ENCODE results near the gene GAMT. TPM values are rescaled to one million over a fixed set of nuclear protein-coding genes. Genes with fewer than 3 reads are reported as not detected.
A peak's percentile ranks its signal among the peaks of the same experiment; 100 is the strongest.

The GAMT gene
- total RNA-seq, 2 donors from 2014 or later, result 2.3 to 2.5 TPM

GRCh38 chr19:1361601-1362386, 39.5 kb downstream of the GAMT start:
- DNase-seq, result no peak
- intact Hi-C loops (cut with DNase I, micrococcal nuclease), result no loop called here
- ATAC-seq, result no peak

- ATAC-seq, result no peak
- peak in 1 of 2 donors; percentile 38 for DNase-seq
- intact Hi-C loops (cut with DNase I, micrococcal nuclease), result no loop called here
These were observed 40.4 kb downstream of the GAMT start for GRCh38 chr19:1360818-1361461.

- intact Hi-C loops (cut with DNase I, micrococcal nuclease), result no loop called here
- DNase-seq (no peak), ATAC-seq (no peak)
These were observed 41.1 kb downstream of the GAMT start for GRCh38 chr19:1360126-1360817.

- intact Hi-C loops (cut with DNase I, micrococcal nuclease), result no loop called here
- DNase-seq, result no peak
- ATAC-seq, result no peak
These were observed 43.7 kb downstream of the GAMT start for GRCh38 chr19:1357531-1358109.

GRCh38 chr19:1356508-1356865, 44.9 kb downstream of the GAMT start:
- DNase-seq, result peak; percentile 33 to 45
- intact Hi-C loops (cut with DNase I, micrococcal nuclease), result no loop called here

GRCh38 chr19:1355568-1356507, 45.5 kb downstream of the GAMT start:
- intact Hi-C loops (cut with DNase I, micrococcal nuclease), result no loop called here
- ATAC-seq, result peak; percentile 47
- DNase-seq, result peak in 1 of 2 donors; percentile 41

More at GRCh38 chr19:1356508-1356865, 44.9 kb downstream of the GAMT start:
- ATAC-seq, result peak; percentile 21

- intact Hi-C loops (cut with DNase I, micrococcal nuclease), result no loop called here
- ATAC-seq (peak; percentile 16), DNase-seq (no peak)
These were observed 46.3 kb downstream of the GAMT start for GRCh38 chr19:1354970-1355567.

GRCh38 chr19:1353144-1353543, 48.2 kb downstream of the GAMT start:
- intact Hi-C loops (cut with DNase I, micrococcal nuclease), result no loop called here
- no peak for DNase-seq
- ATAC-seq, result no peak

GRCh38 chr19:1351381-1351851, 49.9 kb downstream of the GAMT start:
- ATAC-seq (no peak), DNase-seq (no peak)
- intact Hi-C loops (cut with DNase I, micrococcal nuclease), result no loop called here

- ATAC-seq, result no peak
- DNase-seq, result no peak
- intact Hi-C loops (cut with DNase I, micrococcal nuclease), result no loop called here
These were observed 50.5 kb downstream of the GAMT start for GRCh38 chr19:1350867-1351266.

- ATAC-seq (no peak), DNase-seq (no peak)
- intact Hi-C loops (cut with DNase I, micrococcal nuclease), result no loop called here
These were observed 52.1 kb downstream of the GAMT start for GRCh38 chr19:1349211-1349610.

Other genes with a start within 250 kb of the GAMT start
- gene SBNO2, start 227.3 kb downstream of the GAMT start, total RNA-seq, result 10 to 100 TPM; 58.6 to 71.9 TPM
- gene STK11, start 195.8 kb downstream of the GAMT start, total RNA-seq, result 10 to 100 TPM; 71.8 to 91.8 TPM
- gene CBARP, start 163.5 kb downstream of the GAMT start, total RNA-seq, result under 1 TPM; 0.21 to 0.50 TPM
- gene ATP5F1D, start 159.8 kb downstream of the GAMT start, total RNA-seq, result 100 to 1,000 TPM; 341 to 530 TPM
- gene MIDN, start 153.0 kb downstream of the GAMT start, total RNA-seq, result 100 to 1,000 TPM; 202 to 276 TPM
- gene CIRBP, start 132.2 kb downstream of the GAMT start, total RNA-seq, result 100 to 1,000 TPM; 220 to 267 TPM
- gene FAM174C, start 126.0 kb downstream of the GAMT start, total RNA-seq, result 10 to 100 TPM; 43.7 to 48.9 TPM
- gene EFNA2, start 115.7 kb downstream of the GAMT start, total RNA-seq, result 10 to 100 TPM; 83.8 to 85.4 TPM
- 100 to 1,000 TPM; 141 to 178 TPM for gene NDUFS7, start 17.6 kb downstream of the GAMT start, total RNA-seq
- 100 to 1,000 TPM in 1 of 2 donors, 10 to 100 TPM in 1; 82.1 to 106 TPM for gene DAZAP1, start 6.0 kb upstream of the GAMT start, total RNA-seq
- gene RPS15, start 36.9 kb upstream of the GAMT start, total RNA-seq, result 100 to 1,000 TPM; 908 to 922 TPM
- gene APC2, start 48.6 kb upstream of the GAMT start, total RNA-seq, result under 1 TPM; 0.18 to 0.56 TPM
- gene C19orf25, start 77.7 kb upstream of the GAMT start, total RNA-seq, result 10 to 100 TPM; 34.2 to 35.7 TPM
- 1 to 10 TPM; 3.2 to 4.6 TPM for gene PCSK4, start 88.8 kb upstream of the GAMT start, total RNA-seq
- gene REEP6, start 89.6 kb upstream of the GAMT start, total RNA-seq, result 1 to 10 TPM; 3.5 to 4.1 TPM
- 1 to 10 TPM; 2.0 to 5.4 TPM for gene ADAMTSL5, start 111.5 kb upstream of the GAMT start, total RNA-seq
- gene PLK5, start 122.5 kb upstream of the GAMT start, total RNA-seq, result not detected
- gene MEX3D, start 166.8 kb upstream of the GAMT start, total RNA-seq, result 10 to 100 TPM; 22.3 to 24.8 TPM
- 10 to 100 TPM; 47.7 to 57.5 TPM for gene MBD3, start 191.3 kb upstream of the GAMT start, total RNA-seq
- 100 to 1,000 TPM; 337 to 359 TPM for gene UQCR11, start 203.9 kb upstream of the GAMT start, total RNA-seq

Measured in left colon (tissue), 2 donors.